Skin of body (tissue), 2 donors: ENCODE results near the gene USP35. TPM values are rescaled to one million over a fixed set of nuclear protein-coding genes. Genes with fewer than 3 reads are reported as not detected.

ENCODE experiments used
- DNase-seq: peaks from one replicate; lab custom pipeline; 2025; lab: John Stamatoyannopoulos, UW
- total RNA-seq: library from RNA; depleted of rRNA; stranded (reverse); fragments of >200 nt; gene quantifications from one replicate; pipeline ENCODE4 v1.2.3, GENCODE V29; 2014

Gene USP35, protein sequence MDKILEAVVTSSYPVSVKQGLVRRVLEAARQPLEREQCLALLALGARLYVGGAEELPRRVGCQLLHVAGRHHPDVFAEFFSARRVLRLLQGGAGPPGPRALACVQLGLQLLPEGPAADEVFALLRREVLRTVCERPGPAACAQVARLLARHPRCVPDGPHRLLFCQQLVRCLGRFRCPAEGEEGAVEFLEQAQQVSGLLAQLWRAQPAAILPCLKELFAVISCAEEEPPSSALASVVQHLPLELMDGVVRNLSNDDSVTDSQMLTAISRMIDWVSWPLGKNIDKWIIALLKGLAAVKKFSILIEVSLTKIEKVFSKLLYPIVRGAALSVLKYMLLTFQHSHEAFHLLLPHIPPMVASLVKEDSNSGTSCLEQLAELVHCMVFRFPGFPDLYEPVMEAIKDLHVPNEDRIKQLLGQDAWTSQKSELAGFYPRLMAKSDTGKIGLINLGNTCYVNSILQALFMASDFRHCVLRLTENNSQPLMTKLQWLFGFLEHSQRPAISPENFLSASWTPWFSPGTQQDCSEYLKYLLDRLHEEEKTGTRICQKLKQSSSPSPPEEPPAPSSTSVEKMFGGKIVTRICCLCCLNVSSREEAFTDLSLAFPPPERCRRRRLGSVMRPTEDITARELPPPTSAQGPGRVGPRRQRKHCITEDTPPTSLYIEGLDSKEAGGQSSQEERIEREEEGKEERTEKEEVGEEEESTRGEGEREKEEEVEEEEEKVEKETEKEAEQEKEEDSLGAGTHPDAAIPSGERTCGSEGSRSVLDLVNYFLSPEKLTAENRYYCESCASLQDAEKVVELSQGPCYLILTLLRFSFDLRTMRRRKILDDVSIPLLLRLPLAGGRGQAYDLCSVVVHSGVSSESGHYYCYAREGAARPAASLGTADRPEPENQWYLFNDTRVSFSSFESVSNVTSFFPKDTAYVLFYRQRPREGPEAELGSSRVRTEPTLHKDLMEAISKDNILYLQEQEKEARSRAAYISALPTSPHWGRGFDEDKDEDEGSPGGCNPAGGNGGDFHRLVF
- total RNA-seq: 3.3 TPM

DNA sequence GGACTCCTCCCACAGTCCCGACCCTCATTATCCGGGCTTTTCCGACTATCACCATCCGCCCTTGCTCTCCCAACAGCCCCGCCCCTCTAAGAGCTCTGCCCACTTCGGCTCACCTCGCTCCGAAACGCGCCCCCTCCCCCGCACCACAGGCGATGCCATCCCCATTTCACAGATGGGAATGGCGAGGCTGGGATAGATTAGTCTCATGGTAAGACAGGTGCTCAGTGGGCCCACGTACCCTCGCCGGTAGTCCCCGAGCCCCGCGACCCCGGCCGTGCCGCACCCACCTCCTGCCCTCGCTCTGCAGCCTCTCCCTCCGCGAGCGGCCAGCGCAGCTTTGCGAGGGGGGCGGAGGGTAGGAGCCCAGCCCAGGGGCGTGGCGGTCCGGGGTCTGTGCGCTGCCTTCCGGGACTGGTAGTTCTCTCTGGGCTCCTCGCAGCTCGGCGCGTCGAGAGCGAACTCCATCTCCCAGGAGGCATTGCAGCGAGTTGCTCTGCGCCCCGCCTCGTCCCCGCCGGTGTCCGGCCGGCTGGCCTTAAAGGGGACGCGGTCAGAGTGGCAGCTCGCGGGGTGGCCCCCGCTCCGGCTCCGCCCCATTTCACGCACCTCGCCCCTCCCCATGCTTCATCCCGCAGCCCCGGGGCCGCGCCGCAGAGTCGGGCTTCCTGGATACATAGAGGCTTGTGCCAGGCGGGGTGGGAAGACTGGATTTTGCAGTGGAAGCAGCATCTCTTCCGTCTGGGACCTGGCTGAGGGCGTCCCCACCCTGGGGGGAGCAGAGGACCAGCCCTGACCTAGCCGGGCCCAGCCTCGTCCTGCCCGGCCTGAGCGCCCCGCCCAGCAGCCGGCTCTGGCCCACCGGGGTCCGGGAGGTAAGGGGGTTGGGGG is at the start of gene USP35, which contains the start of gene KCTD21:
USP35 (plus strand) TSS at position 634 of the 888 bp plus-strand sequence. CDS start 7,327 bp downstream, outside the sequence.
KCTD21 (minus strand) TSS at position 341 of the 888 bp plus-strand sequence. CDS start 14,072 bp downstream, outside the sequence.
- DNase-seq: peak; percentile 94

DNA sequence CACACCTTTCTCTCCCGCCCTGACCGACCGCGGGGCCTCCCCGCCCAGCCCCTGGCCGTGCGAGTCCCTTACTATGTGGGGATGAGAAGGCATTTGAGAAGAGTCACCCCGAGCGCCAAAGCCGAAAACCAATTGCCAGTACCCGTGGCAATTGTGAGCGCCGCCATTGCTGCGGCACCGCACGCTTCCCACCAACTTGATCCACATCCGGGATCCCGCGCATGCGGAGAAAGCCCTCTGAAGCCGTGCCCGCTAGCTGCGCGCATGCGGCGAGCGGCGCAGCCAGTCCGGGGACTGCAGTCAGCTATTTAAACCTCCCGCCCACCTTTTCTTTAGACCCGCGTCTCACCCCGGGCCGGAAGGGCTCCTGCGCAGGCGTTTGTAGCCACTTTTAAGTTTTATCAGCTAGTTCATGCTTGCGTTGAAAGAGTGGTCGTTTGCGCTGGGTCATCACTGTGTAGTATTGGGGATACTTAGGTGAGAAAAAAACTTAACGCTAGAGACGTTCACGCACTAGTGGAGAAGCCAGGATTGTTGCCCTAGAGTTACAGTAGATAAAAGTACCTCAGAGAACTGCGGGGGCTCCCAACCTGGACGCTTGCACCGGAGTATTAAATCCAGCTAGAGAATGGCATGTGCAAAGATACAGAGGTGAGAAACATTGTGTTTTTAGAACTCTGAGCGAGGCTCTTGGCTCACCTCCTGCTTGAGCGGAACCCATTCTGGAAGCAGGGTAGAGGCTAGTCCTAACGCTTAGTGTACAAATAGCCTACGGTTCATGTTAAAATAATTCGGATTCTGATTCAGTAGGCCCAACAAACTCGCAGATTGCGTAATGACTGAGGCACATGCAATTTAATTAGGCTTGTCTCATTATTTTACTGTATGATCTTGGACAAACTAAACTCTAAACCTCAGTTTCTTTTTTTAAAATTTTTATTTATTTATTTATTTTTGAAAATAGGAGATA is 49.0 kb upstream of the USP35 start, which contains the start of gene ALG8:
ALG8 (minus strand) TSS at position 205 of the 970 bp plus-strand sequence; CDS start at position 167, 38 bp downstream.
- DNase-seq: peak; percentile 89

DNA sequence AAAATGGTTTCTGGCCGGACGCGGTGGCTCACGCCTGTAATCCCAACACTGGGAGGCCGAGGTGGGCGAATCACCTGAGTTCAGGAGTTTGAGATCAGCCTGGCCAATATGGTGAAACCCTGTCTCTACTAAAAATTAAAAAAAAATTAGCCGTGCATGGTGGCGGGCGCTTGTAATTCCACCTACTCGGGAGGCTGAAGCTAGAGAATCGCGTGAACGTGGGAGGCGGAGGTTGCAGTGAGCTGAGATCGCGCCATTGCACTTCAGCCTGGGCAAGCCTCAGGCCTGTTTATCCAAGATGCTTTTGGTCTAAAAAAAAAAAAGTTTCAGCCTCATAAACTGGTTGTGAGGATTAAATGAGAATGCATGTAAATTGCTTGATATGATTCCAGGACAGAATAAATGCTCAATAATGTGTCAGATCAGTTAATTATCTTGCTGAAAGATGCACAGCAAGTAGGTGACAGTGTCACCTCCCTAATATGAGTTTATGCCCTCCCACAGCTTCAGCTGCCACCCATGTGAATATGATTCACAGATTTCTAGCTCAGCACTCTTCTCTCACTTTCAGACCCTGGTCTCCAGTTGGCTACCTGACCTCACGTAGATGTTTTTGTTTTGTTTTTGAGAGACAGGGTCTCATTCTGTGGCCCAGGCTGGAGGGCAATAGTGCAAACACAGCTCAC is 48.2 kb upstream of the USP35 start:
- DNase-seq: no peak

DNA sequence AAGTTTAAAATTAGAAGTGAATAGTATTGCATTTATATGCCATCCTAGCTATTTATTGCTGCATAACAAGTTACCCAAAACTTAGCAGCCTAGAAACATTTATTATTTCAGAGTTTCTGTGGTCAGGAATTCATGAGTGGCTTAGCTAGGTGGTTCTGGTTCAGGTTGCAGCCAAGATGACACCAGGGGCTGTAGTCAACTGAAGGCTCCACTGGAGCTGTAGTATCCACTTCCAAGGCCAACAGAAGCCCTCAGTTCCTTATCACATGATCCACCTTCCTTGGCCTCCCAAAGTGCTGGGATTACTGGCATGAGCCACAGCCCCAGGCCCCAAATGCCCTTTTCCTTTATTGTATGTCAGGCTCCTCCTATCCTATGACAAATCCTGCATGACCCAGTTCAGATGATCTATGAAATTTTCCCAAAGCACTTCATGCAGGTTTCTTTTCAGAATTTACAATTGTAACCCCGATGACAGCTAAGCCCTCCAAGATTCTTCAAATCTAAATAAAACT is 43.2 kb upstream of the USP35 start:
- no peak for DNase-seq

DNA sequence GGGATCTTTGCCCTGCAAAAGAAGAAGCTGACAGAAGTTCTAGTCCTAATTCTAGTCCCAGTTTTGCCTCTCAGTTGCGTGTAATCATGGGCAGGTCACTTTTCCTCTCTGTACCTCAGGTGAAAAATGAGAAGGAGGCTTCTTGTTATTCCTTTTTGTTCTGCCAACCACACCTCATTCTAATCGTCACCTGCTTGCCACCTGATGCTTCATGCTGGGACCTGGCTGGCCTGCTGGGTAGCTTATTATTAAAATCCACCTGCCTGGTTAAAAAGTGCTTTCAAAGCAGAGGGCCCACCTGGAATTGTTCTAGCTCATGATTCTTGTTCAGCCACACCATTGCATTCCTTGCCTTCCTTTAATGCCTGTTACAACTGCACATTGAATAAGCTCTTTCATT is 40.9 kb upstream of the USP35 start:
- no peak for DNase-seq

DNA sequence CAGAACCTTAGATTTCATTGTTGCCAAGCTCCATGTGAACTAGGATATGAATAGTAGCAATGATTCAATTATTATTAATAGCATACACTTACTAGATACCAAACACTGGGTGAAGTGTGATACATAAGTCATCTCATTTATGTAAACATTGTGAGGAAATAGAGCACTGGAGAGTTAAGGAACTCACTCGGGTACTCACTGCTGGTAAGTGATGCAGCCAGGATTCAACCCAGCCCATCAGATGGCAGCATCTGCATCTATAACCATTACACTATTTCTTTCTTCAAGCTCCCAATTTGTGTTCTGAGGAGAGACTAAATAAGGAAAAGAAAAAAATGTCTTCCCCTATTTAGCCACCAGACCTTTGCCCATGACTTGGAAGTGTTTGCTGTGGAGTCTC is 39.1 kb upstream of the USP35 start:
- no peak for DNase-seq

DNA sequence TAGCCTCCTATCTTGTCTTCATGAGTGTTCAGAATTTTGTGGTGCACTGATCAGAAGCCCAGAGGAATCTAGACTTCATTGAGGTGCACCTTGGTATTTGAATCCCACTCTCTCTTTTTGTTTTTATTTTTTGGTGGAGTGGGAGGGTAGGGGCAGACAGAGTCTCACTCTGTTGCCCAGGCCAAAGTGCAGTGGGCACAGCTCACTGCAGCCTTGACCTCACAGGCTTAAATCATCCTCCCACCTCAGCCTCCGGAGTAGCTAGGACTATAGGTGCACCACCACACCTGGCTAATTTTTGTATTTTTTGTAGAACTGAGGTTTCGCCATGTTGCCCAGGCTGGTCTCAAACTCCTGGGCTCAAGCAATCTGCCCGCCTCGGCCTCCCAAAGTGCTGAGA is 38.4 kb upstream of the USP35 start:
- DNase-seq: no peak

DNA sequence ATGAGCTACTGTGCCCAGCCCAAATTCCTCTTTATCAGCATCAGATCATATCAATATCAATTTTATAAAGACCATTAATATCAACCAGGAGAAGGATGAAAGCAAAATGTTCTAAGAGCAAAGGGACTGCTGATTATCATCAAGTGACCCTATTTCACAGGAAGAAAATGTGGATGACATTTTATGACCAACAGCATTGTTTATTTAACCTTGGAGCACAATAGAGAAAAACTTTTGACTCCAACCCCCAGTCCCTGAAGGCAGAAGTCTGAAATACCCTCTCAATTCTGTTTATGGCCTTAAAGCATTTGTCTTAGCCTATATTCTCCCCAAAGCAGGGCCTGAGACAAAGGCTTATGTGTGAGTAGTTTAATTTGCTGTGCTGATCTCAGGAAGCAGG is 38.0 kb upstream of the USP35 start:
- DNase-seq: no peak

DNA sequence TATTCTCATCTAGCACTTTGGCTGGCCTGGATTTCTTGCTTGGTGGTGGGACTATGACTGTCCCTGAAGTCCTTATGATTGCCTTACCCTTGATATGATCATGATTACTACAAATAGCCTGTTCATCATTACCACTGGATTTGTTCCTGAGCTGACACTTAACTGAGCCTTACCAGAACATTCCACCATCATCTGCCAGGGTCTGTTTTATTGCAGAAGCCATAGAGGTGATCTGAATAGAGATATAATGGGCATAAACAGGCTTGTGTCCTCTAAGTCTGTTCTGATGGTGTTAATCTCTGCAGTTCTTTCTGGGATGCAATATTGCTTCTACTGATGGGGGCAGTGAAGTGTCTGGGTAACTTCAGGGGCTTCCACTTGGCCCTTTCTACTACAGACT is 36.9 kb upstream of the USP35 start:
- no peak for DNase-seq

DNA sequence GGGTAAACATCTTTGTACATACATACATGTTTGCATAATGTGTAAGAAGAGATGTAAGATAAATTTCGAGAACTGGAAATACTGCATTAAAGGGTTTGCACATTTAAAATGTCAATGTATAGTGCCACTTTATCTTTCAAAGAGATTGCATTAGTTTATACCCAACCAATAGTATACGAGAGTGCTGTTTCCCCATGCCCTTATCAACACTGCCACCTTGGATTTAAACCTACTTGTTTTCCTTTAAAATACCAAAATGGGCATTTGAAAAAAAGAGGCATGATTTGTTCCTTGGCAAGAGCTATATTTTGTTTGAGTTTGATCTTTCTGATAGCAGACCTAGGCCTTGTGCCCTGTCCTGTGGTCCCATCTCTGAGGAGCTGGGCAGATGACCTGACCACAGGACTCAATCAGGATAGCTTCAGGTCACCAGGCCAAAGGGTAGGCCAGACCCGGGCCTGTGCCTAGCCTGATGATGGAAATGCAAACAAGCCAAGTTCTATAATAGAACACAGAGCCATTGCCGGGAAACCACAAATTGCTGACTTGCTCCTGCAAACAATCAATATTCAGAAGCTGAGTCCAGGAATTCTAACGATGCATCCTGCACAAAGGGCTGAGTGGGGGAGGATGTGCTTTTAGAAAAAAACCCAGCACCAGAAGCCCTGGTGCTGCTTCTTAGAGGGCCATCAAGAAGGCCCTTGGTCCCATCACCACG is 32.4 kb upstream of the USP35 start:
- DNase-seq: no peak

DNA sequence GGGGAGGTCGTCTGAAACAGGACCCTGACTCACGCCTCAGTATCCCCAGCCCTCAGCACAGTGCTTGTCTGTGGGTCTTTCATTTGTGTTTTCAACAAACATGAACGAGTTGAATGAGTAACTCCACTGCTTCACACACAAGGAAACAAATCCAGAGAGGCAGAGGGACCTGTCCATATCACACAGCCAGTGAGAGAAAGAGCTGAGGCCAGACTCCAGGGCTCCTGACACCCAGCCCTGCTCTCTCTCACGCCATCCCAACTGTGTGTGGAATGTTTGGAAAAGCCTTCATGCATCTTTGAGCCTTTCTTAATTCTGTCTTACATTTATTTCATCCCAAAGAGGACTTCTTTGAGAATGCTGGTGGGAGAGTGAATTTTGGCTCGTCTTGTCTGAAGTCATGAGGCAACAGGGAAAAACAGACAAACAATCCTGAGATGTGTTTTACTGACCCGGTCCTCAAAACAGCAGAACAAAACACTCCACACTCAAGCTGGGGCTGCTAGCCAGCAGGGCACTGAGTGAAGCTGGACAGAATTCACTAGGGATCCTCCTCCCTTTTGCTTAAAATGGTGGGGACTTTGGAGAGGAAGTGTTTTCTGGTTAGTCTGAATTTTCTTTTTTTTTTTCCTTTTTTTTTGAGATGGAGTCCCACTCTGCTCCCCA is 29.6 kb upstream of the USP35 start:
- no peak for DNase-seq

DNA sequence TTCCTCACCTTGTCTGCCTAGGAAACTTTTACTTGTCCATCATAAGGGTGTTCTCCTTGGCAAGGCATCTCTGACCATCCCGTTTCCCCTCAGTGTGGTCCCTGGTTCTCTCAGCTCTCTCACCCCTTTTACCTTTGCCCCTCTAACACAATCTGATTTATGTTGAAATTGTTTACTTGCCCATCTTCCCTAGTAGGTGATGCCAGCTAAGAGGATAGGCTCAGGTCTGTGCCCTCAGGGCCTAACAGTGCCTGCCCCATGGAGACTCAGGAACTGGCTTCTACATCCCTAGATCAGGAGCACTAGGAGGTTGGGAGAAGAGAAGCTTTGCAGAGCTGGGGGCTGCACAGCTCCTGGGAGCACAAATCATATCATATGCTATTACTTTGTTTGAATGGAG is 28.2 kb upstream of the USP35 start:
- no peak for DNase-seq

DNA sequence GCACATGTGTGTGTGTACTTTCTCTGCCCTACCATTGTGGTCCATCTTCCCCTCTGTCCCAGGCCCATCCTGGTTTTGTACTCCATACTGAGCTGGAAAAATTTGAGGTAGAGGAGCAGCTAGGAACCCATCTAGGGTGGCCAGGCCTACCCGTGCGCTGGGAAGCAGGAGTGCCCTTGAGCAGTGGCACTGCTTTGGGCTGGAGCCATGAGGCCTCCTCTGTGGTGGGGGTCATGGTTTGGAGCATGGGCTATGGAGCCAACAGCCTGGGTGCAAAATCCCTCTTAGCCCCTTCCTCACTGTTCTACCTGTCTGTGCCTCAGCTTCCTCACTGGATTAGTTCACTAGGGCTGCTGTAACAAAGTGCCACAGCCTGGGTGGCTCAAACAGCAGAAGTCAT is 27.4 kb upstream of the USP35 start:
- no peak for DNase-seq

DNA sequence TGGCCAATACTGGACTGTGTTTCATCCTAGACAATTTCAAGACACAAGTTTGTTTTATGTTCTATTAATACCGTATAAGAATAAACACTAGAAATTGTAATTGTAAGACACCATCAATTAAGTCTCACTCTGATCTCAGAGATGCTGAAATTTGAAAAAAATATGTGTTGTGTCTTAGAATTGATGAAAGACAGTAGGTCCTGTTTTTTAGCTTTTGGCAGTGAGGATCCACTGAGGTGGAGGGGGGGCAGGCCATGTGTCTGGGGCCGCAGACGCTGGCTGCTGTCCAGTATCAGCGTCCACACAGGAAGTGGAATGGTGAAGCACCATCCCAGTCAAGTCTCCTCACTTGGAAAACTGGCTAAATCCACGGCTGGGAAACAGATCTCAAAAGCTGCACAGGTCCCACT is 26.8 kb upstream of the USP35 start:
- DNase-seq: no peak

DNA sequence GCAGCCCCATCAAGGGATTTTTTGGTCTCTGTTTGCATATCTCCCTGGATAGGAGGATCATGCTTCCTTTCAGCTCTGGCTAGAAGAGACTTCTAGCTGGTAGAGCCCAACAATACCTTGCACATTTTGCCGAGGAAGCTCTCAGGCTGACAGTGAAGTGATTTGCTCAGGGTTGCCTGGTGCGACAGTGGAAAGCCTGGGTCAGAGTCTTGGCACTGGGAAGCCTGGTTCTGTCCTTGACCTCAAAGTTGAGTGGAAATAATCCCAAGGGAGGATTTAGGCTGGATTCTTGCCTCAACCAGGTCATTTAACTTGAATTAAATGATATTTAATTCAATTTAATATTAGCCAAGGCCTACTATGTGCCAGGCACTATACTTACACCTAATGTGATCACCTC is 24.9 kb upstream of the USP35 start:
- no peak for DNase-seq

DNA sequence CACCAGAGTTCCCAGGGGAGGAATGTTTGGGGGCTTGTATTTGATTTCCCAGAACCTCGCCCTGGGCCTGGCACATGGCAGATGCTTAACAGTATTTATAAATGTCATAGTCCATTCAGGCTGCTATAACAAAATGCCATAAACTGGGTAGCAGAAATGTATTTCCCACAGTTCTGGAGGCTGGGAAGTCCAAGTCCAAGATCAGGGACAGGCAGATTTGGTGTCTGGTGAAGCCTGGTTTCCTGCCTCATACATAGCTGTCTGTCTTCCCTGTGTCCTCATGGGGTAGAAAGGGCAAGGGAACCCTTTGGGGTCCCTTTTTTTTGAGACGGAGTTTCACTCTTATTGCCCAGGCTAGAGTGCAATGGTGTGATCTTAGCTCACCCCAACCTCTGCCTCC is 24.2 kb upstream of the USP35 start:
- no peak for DNase-seq

DNA sequence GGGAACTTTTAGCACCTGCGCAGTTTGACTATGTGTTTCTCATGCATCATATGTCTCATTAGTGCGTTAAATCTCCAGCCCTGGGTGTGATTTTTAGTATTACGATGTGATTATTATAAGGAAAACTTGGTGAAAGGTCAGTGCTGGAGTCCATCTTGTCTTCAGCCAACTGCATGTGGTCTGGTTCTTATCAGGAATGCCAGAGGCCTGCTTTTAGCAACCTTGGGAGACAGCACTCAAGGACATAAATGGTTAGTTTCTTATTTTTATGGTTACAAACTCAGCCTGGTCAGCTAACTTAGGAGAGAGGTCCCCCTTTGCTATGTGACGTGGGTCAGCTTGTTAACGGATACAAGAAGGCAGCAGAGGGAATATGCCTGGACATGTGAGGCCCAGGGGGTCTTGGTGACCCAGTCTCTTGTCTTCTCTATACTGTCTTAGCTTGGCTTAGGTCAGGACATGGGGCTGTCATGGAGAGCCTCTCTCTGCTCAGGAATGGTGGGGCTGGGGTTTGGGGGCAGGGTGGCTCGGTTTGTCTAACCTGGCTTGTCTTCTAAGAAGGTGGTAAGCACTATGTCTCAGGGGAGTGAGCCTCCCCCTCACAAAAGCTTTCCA is 21.8 kb upstream of the USP35 start:
- DNase-seq: no peak
